ENCODE data around the gene CIAO3.

CIAO3 gene

GRCh38 chr16:721765-722540, 18.8 kb downstream of the CIAO3 start:
- no peak for DNase-seq

- DNase-seq = peak; percentile 31
Observed at GRCh38 chr16:720990-721764, 19.6 kb downstream of the CIAO3 start, which contains the start of gene ANTKMT. ANTKMT (plus strand) TSS chr16:721146; CDS start chr16:721275, 129 bp downstream.

GRCh38 chr16:720447-720989, 20.3 kb downstream of the CIAO3 start:
- peak; percentile 54 for DNase-seq

- DNase-seq = no peak
Observed at GRCh38 chr16:719815-720446, 20.9 kb downstream of the CIAO3 start.

- DNase-seq = no peak
Observed at GRCh38 chr16:718922-719321, 21.9 kb downstream of the CIAO3 start.

GRCh38 chr16:718389-718788, 22.4 kb downstream of the CIAO3 start:
- DNase-seq = no peak

- DNase-seq = peak; percentile 19
Observed at GRCh38 chr16:717450-718245, 23.1 kb downstream of the CIAO3 start.

- DNase-seq = no peak
Observed at GRCh38 chr16:716768-717325, 23.9 kb downstream of the CIAO3 start.

- no peak for DNase-seq
Observed at GRCh38 chr16:716200-716568, 24.6 kb downstream of the CIAO3 start.

- no peak for DNase-seq
Observed at GRCh38 chr16:715477-716199, 25.2 kb downstream of the CIAO3 start.

- DNase-seq = no peak
Observed at GRCh38 chr16:714558-715476, 26.0 kb downstream of the CIAO3 start, which contains the start of gene METRN. METRN (plus strand) TSS chr16:715118; CDS start chr16:715290, 172 bp downstream.

GRCh38 chr16:714079-714478, 26.7 kb downstream of the CIAO3 start:
- no peak for DNase-seq

- peak; percentile 18 for DNase-seq
Observed at GRCh38 chr16:712740-713250, 28.0 kb downstream of the CIAO3 start.

GRCh38 chr16:711548-712320, 29.1 kb downstream of the CIAO3 start:
- DNase-seq = no peak

GRCh38 chr16:711084-711483, 29.7 kb downstream of the CIAO3 start:
- no peak for DNase-seq

GRCh38 chr16:710500-711075, 30.2 kb downstream of the CIAO3 start:
- DNase-seq = no peak

GRCh38 chr16:709566-710499, 31.0 kb downstream of the CIAO3 start:
- peak; percentile 78 for DNase-seq

- no peak for DNase-seq
Observed at GRCh38 chr16:708959-709358, 31.8 kb downstream of the CIAO3 start.

Measured in NCI-H1694 treated with DMSO at 0.1 percent for 48 hours (cell line).